Measurements from ENCODE around the gene SNAP23.

GRCh38 chr15:42465520-42466259 lies 29.7 kb upstream of the SNAP23 start:
- TF ChIP-seq CTCF (IDR thresholded peaks at IDR 0.05; ENCODE audit: low read length) (no peak), EZH2 (IDR thresholded peaks at IDR 0.05; ENCODE audit: borderline replicate concordance, low read length) (no peak)
